ENCODE results near the gene CSRP1.
"Not testable (repeated sequence)": the region's sequence is repeated elsewhere in the genome, so short reads cannot be mapped to it uniquely, and the experiment has no call there.

CSRP1 gene

GRCh38 chr1:201537891-201538611 is 31.1 kb upstream of the CSRP1 start:
- DNase-seq = no peak

- DNase-seq = no peak
Measured at GRCh38 chr1:201537467-201537866, 30.5 kb upstream of the CSRP1 start.

GRCh38 chr1:201537028-201537427 is 30.1 kb upstream of the CSRP1 start:
- no peak for DNase-seq

- no peak for DNase-seq
Measured at GRCh38 chr1:201536558-201536957, 29.6 kb upstream of the CSRP1 start.

DNA sequence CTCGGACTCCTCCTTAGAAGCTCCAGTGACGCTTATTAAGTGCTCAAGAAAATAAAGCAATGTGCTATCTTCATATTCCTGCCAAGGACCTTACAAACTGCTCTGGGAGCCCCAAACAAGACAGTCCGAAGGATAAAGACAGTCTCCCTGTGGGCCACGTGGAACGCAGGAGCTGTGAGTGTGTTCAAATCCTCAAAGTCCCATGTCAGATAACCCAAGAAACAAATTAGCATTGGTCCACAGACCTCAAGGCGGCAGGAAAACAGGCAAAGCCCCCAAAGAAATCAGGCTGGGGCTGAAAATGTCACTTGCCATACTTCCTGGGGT is 29.0 kb upstream of the CSRP1 start:
- DNase-seq = no peak

DNA sequence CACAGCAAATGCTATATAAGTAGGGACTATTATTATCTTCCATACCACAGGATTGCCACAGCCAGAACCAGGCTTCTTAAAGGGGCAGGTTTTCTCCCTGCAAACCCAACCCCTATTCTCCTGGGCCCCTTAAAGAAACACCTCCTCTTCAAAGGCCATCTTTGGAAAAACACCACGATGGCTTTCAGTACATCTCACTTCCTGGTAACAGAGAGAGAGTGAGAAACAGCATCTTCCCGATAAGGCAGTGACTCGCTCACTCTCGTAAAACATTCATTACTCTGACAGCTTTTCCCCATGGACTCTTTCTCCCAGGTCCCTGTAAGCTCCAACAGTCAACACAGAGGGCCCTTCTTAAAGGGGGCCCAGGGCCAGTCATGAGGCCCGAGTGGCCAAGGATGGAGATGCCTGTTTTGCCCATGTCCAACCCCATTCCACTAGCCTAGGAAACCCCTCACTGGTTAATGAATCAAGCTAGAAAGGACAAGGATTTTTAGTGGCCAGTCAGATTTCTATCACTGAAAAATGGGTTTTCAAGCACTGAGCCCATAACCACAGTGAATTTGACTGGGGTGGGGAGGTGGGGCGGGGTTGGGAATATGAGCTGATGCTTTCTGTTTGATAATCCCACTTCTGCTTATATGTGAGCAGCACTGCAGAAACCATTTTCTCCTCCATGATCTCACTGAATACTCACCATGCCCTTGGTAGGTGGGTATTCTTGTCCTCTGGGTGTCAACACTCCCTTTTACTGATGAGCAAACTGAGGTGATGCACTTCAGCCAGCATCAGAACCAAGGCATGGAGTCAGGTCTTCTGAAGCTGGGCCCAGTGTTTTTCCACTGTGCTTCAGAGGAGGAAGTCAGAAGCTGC is 28.4 kb upstream of the CSRP1 start:
- DNase-seq = no peak

DNA sequence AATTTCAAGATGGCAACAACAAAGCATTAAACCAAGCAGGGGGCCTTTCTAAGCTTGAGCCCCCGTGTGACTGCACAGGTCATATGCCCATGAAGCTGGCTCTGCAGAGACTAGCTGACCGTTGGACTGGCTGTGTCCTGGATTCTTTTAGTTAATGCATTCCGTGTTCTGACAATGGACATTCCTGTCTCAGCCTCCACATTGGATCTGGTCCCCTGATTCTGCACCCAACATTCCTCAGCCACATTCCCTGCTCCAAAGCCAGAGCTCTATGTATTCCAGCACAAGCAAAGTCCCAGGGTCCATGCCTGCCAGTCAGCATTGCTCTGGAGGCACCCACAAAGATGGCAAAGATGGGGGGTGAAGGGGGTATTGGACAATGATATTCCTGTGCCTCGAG is 26.9 kb upstream of the CSRP1 start:
- DNase-seq = no peak

DNA sequence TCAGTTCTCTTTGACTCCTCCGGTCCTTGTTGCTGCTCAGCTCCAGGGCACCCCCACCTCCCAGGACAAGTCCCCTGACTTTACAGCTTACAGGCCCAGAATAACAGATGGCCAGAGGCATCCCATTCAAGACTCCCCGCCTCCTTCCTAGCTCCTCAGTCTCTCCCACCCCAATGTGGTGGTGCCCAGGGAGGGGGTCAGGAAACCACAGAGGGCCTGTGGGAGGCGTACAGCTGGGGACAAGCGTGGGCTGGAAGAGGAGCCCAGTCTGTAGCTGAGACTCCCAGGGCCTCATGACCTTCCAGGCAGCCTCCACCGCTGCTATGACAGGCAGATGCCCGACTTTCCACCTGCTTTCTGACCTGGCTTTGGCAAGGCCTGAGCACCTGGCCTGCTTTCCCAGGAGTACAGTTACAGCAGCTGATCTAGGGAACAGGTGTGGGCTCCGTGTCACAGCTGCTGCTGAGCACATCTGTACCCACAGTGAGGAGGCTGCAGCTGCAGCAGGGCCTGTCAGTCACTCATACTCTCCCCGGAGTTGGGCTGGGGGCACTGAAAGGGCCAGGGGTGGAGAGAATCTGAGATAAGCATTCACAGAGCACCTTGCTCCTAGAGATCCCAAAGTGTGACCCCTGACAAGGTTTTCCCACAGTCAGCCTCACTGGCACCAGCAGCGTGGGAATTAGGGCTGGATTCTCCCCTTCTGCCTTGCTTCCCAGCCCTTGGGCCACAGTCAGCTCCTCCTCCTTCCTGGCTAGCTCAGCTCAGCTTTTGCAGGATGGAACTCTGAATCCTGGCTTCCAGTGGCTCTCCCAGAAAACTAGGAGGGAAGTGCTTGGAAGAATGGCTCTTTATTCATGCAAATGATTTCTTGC is 24.9 kb upstream of the CSRP1 start:
- DNase-seq = no peak

GRCh38 chr1:201530741-201531531 is 24.0 kb upstream of the CSRP1 start:
- DNase-seq = peak; percentile 77

DNA sequence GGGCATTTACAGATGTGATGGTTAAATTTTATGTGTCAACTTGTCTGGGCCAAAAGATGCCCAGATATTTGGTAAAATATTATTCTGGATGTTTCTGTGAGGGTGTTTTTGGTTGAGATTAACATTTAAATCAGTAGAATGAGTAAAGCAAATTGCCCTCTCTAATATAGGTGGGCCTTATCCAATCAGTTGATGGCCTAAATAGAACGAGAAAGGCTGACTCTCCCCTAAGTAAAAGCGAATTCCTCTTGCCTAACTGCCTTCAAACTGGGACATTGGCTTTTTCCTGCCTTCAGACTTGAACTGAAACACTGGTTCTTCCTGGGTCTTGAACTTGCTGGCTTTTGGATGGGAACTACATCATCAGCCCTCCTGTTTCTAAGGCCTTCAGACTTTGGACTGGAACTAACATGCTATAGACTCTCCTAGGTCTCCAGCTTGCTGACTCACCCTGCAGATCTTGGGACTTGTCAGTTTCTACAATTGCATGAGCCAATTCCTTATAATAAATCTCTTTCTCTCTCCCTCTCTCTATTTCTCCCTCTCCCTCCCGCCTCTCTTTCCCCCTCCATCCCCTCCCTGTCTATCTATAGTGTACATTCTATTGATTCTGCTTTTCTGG is 21.8 kb upstream of the CSRP1 start:
- DNase-seq = no peak

- DNase-seq = no peak
Measured at GRCh38 chr1:201527879-201528278, 21.0 kb upstream of the CSRP1 start.

- DNase-seq = no peak
Measured at GRCh38 chr1:201525193-201525778, 18.4 kb upstream of the CSRP1 start.

GRCh38 chr1:201520046-201520575 is 13.2 kb upstream of the CSRP1 start:
- DNase-seq = not testable (repeated sequence)

GRCh38 chr1:201518071-201518470 is 11.1 kb upstream of the CSRP1 start:
- DNase-seq = no peak

DNA sequence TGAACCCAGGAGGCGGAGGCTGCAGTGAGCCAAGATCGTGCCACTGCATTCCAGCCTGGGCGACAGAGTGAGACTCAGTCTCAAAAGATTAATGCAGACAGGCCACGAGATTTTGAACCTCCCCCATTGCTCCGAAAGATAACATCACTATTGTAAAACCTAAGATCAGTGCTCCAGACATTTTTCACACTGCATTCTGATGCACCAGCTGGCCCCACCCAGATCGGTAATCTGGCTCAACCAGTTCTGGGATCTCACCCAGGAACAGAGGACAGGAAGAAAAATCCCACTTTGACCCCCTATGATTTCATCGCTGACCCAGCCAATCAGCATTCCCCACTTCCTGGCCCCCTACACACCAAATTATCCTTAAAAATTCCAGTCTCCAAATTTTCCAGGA is 10.7 kb upstream of the CSRP1 start:
- DNase-seq = no peak

DNA sequence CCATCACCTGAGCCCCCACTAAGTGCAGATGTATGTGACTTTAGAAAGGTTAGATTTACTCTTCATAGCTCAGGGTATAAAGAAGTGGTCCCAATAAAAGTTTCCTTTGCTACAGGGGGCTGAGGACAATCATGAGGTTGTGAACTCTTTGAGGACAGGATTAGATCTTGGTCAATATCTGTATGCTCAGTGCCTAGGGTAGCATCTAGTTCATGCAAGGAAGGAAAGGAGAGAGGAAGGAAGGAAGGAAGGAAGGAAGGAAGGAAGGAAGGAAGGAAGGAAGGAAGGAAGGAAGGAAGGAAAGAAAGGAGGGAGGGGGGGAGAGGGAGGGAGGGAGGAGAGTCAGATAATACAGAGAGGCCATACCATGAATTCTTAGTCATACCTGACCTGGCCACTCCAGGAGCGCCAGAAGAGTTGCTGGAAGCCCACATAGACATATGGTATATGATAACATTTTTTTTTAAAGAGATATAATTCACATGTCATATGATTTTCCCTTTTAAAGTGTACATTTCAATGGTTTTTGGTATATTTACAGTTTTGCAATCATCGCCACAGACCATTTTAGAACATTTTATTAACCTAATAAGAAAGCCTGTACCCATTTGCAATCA is 9.7 kb upstream of the CSRP1 start:
- DNase-seq = peak; percentile 61

- DNase-seq = peak; percentile 82
Measured at GRCh38 chr1:201515895-201516294, 9.0 kb upstream of the CSRP1 start.

DNA sequence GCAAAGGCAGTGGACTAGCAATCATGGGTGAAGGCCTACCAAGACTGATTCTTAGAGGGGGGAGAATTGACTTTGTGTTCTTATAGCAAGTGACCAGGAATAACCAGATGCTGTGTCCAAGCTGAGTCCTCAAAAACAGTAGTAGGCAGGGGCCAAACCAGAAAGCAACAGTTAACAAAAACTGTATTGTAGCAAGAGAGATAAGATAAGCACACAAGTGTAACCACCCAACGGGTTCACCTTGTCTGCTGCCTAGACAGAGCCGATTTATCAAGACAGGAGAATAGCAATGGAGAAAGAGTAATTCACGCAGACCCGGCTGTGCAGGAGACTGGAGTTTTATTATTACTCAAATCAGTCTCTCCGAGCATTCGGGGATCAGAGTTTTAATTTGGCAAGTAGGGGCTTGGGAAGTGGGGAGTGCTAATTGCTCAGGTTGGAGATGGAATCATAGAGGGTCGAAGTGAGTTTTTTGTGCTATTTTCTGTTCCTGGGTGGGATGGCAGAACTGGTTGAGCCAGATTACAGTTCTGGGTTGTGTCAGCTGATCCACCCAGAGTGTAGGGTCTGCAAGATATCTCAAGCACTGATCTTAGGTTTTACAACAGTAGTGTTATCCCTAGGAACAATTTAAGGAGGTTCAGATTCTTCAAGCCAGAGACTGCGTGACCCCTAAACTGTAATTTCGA is 8.3 kb upstream of the CSRP1 start:
- peak; percentile 82 for DNase-seq

- DNase-seq = peak; percentile 68
Measured at GRCh38 chr1:201514466-201514865, 7.5 kb upstream of the CSRP1 start.

DNA sequence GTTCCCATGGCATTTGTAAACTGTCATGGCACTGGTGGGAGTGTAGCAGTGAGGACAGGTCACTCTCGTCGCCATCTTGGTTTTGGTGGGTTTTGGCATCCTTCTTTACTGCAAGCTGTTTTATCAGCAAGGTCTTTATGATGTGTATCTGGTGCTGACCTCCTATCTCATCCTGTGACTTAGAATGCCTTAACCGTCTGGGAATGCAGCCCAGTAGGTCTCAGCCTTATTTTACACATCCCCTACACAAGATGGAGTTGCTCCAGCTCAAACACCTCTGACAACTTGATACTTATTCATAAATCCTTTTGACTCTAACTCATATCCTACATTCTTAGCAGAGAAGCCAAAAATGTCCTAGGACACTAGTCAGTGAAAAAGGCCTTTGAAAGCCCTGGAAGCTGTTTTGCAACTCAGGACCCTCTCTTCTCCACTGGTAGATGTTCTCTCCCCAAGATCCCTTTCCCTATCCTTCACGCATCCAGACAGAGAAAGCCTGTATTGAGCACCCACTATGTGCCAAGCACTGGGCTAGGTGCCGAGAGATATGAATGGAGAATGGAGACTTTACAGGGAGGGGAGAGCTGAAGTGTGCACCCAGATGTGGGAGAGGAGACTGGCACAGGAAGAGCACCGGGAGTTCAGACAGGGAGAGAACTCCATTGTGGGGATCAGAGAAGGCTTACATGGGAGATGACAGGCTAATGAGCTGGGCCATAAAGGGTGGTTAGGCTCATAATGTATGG is 6.7 kb upstream of the CSRP1 start:
- no peak for DNase-seq
